Measurements from ENCODE around the gene AGER.

AGER gene

DNA sequence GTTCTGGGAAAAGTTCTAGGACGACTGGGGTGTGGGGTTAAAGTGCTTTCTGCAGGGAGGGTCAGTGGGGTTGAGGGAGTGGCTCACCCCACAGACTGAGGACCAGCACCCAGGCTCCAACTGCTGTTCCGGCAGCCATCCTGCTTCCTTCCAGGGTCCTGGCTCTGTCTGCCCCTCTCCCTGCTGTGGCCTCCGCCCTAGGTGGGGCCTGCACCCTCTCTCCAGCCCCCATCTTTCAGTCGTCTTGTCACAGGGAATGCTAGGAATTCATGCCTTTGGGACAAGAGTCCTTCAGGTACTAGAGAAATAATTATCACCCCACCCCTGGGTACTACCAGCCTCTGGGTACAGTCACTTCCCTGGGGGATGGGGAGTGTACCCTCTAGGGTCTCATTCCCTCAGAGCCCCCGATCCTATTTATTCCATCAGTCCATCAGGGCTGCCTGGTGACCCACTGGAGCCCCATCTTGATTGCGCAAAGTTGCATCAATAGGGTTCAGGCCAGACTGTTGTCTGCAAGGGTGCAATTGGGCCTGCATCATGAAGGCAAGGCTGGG lies at the start of gene AGER:
AGER (minus strand) TSS at position 170 of the 557 bp plus-strand sequence; CDS start at position 139, 31 bp downstream.
- H3K27ac ChIP-seq: no peak within 1 kb of the TSS
- TF ChIP-seq ZFX (IDR thresholded peaks at IDR 0.05): no peak
- TF ChIP-seq, protein P1, sequence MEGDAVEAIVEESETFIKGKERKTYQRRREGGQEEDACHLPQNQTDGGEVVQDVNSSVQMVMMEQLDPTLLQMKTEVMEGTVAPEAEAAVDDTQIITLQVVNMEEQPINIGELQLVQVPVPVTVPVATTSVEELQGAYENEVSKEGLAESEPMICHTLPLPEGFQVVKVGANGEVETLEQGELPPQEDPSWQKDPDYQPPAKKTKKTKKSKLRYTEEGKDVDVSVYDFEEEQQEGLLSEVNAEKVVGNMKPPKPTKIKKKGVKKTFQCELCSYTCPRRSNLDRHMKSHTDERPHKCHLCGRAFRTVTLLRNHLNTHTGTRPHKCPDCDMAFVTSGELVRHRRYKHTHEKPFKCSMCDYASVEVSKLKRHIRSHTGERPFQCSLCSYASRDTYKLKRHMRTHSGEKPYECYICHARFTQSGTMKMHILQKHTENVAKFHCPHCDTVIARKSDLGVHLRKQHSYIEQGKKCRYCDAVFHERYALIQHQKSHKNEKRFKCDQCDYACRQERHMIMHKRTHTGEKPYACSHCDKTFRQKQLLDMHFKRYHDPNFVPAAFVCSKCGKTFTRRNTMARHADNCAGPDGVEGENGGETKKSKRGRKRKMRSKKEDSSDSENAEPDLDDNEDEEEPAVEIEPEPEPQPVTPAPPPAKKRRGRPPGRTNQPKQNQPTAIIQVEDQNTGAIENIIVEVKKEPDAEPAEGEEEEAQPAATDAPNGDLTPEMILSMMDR (conservative IDR thresholded peaks at IDR 0.05): no peak

DNA sequence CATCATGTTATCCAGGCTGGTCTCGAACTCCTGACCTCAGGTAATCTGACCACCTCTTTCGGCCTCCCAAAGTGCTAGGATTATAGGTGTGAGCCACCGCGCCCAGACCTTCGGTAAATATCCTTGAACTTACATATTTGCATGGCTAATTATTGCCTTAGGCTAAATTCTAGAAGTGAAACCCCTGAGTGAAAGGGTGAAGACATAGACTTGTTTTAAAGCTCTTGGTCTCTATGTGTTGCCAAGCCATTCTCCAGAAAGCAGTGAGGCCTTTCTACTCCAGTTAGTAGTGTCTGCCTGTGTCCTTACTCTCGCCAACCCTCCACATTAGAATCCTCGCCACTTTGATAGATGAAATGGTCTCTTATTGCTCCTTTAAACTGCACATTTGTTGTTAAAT lies 42.4 kb upstream of the AGER start:
- no peak overlapping the region for H3K27ac ChIP-seq
- TF ChIP-seq, protein P1 (conservative IDR thresholded peaks at IDR 0.05): no peak
- no peak for TF ChIP-seq ZFX (IDR thresholded peaks at IDR 0.05)

DNA sequence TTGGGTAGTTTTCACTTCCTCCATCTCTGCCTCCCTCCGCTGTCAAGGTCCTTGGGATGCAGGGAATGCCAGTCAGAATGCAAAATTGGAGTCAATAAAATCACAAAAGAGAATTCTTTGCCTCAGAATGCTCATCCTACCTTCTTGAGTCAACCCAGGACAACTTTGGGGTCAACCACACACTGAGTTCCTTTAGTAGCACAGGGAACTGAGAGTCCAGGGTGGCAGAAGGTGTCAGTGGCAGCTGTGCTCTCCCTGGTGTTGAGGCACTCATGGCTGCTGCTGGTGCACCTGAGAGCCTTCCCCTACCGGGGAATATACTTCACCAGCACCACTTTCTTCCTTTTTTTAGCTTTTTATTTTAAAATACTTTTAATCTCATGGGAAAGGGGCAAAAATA lies 40.6 kb upstream of the AGER start:
- no peak overlapping the region for H3K27ac ChIP-seq

DNA sequence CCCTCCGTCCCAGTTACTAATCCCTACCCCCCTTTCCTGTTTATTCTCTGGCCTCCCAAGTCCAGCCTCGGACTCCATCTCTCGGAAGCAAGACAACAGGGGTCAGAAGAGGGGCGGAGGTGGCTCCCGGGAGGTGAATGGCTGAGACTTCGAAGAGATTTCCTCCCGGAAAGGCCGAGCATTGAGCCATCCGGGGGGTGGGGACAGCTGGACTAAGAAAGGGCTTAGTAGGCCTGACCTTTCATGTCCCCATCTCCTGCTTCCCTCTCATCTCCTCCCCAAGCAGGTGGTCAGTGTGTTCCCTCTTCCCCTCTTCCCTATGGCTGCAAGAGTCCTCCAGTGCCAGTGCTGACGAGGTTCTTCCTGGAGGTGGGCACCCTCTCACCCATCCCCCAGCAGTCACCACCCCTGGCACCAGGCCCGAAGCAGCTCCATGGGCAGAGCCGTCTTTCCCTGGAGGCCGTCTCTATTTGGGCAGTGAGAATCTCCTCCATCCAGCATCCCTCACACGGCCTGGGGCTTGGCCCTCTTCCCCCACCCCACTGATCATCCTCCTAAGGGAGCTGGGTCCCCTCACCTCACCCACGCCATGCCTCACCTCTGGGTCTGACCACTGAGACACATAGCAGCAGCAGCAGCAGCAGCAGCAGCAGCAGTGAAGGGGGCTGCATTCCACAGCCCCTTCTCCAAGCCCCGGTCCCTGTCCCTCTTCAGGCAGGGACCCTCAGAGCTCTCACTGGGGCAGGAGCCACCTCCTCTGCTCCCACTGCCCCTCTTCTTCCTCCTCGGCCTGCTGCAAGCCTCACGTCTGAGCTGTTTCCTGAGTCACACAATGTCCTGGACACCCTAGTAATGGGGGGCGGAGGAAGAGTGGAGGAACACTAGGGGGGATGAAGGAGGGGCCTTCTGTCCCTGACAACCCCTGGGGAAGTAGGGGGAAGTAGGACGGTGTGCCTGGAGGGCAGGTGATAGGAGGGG lies 39.5 kb upstream of the AGER start, which contains the start of gene NOTCH4:
NOTCH4 (minus strand) TSS at position 810 of the 978 bp plus-strand sequence; CDS start at position 671, 139 bp downstream.
- no peak for TF ChIP-seq ZFX (IDR thresholded peaks at IDR 0.05)
- TF ChIP-seq, protein P1 (conservative IDR thresholded peaks at IDR 0.05): no peak
- no peak within 1 kb of the TSS for H3K27ac ChIP-seq

More for the DNA sequence above, 40.6 kb upstream of the AGER start:
- TF ChIP-seq, protein P1 (conservative IDR thresholded peaks at IDR 0.05): no peak
- no peak for TF ChIP-seq ZFX (IDR thresholded peaks at IDR 0.05)

DNA sequence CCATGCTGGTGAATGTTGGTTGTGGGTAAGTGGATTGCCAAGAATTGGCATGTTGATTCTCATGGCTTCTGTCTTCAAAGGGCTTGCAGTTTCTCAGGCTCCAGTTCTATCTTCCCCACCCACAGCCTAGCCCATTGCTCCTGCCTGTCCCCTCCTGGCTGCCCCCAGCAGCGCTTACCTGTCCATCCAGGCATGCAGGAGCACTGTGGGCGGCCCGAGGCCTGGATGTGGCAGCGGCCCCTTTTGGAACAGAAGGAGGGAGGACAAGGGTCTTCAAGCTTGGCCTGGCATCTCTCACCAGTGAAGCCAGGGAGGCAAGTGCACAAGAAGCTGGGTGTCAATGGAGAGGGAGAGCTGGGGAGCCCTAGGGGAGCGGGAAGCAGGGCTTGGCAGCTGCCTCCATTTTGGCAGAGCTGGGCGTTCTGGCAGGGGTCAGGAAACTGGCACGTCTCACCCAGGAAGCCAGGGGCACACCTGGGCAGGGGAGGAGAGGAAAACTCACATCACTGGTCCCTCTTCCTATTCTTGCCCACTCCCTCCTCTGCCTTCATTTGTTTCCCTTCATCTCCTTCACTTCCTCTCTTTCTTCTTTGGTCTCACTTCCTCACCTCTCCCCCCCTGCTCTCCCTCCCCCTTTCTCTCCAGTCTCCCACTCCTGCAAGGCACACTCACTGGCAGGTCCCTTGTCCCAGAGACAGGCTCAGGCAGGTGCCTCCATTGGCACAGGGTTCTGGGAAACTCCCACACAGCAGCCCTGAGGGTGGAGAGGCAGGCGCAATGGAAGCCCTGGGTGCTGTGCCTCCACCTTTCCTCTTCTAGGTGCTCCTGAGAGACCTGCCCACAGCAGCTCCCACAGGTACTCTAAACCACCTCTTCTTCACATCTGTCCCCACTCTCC lies 38.5 kb upstream of the AGER start:
- TF ChIP-seq, protein P1 (conservative IDR thresholded peaks at IDR 0.05): no peak
- no peak for TF ChIP-seq ZFX (IDR thresholded peaks at IDR 0.05)
- H3K27ac ChIP-seq: no peak overlapping the region

DNA sequence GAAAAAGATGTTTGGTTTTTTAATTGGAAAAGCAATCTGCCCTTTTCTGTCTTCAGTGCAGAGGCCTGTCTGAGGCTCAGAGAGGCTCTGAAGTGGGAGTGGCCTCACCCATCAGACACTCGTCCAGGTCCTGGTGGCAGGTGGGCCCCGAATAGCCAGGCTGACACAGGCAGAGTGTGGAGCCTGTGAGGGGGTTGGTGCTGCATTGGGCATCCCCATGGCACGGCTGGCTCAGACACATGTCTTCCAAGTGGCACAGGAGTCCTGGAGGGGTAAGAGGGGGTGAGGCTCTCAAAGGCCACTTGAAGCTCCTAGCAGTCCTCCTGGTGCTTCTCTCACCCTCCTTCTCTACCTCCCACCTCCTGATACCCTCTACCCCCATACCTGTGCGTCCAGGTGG lies 36.0 kb upstream of the AGER start:
- no peak overlapping the region for H3K27ac ChIP-seq
- TF ChIP-seq, protein P1 (conservative IDR thresholded peaks at IDR 0.05): no peak
